SK-N-SH treated with all-trans-retinoic acid at 6 μM for 48 hours (cell line): ENCODE results near the gene HAND2.

Experiments
- BACH2 ChIP-seq: fragments of 250-450 bp; sonication (Bioruptor Pico); IDR thresholded peaks from 2 replicates; pipeline ENCODE4 v1.9.0; 2021; ENCODE audit warnings: mild to moderate bottlenecking, borderline replicate concordance
- ISL1 ChIP-seq: fragments of 250-450 bp; sonication (Bioruptor Pico); IDR thresholded peaks from 2 replicates; pipeline ENCODE4 v2.1.2; 2022; ENCODE audit warnings: mild to moderate bottlenecking, moderate library complexity
- PATZ1 ChIP-seq: fragments of 250-450 bp; sonication (Bioruptor Pico); IDR thresholded peaks from 2 replicates; pipeline ENCODE4 v1.8.0; 2020; ENCODE audit warnings: mild to moderate bottlenecking, moderate library complexity, borderline replicate concordance
- RARB ChIP-seq: fragments of 250-450 bp; sonication (Bioruptor Pico); IDR thresholded peaks from 2 replicates; pipeline ENCODE4 v1.8.0; 2021; ENCODE audit warnings: mild to moderate bottlenecking, moderate library complexity
- ZFP30 ChIP-seq: fragments of 450-650 bp; formaldehyde crosslinking; IDR thresholded peaks from 2 replicates; pipeline ENCODE4 v1.5.0; 2022; ENCODE audit warnings: mild to moderate bottlenecking, moderate library complexity
- ZNF565 ChIP-seq: fragments of 450-650 bp; formaldehyde crosslinking; conservative IDR thresholded peaks from 2 replicates; pipeline ENCODE4 v1.5.0; 2020; ENCODE audit warnings: low read depth, mild to moderate bottlenecking, moderate library complexity

- TF ChIP-seq ZFP30 (CRISPR knock-in tag) (no peak), RARB (CRISPR knock-in tag) (no peak), ZNF565 (CRISPR knock-in tag) (no peak), PATZ1 (CRISPR knock-in tag) (no peak), BACH2 (CRISPR knock-in tag) (no peak), ISL1 (CRISPR knock-in tag) (no peak)
Observed at GRCh38 chr4:173537613-173538147, 7.7 kb upstream of the HAND2 start.
